Measurements from ENCODE around the gene ADAM12.

The ADAM12 gene

DNA sequence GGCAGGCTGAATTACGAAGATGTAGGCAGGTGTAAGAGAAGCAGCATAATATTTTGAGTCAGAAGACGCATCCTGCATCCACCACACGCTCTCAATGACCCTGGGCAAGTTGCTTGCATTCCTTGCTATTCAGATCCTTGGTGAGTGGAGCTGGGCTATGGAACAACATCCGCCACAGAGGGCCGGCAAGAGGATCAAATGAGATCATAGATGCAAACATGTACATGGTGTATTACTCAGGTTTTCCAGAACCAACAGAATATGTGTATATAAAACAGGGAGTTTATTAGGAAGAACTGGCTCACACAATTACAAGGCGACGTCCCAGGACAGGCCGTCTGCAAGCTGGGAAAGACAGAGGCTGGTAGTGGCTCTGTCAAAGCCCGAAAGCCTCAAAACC, 51.5 kb downstream of the ADAM12 start:
- FAIRE-seq (no peak), DNase-seq (ENCODE audit: insufficient read length) (no peak)
- TF ChIP-seq POLR2A (IDR thresholded peaks at IDR 0.05; ENCODE audit: low read depth, low read length) (no peak), TAF1 (IDR thresholded peaks at IDR 0.05; ENCODE audit: borderline replicate concordance, low read depth, low read length) (no peak), POLR2AphosphoS5 (IDR thresholded peaks at IDR 0.05; ENCODE audit: low read depth, low read length) (no peak)

DNA sequence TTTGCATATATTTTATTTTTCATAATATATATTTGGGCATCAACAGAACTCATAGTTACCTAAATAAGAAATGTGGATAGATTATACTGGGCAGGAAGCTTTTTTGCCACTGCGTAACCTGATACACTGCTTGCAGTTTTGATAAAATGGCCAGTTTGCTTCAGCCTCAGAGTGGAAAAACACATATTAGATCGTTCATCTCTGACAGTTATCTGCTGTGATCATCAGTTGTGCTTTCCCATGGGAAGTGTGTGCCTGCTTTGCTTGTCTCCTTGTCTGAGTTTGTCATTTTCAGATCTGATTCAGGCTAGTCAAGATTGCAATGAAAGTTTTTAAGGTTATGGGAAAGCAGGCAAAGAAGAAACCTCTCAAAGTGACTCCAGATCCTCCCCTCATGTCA, 54.0 kb downstream of the ADAM12 start:
- DNase-seq (ENCODE audit: insufficient read length) (no peak), FAIRE-seq (no peak)
- TF ChIP-seq POLR2A (IDR thresholded peaks at IDR 0.05; ENCODE audit: low read depth, low read length), result no peak
- TF ChIP-seq POLR2AphosphoS5 (IDR thresholded peaks at IDR 0.05; ENCODE audit: low read depth, low read length), result no peak
- no peak for TF ChIP-seq TAF1 (IDR thresholded peaks at IDR 0.05; ENCODE audit: borderline replicate concordance, low read depth, low read length)

DNA sequence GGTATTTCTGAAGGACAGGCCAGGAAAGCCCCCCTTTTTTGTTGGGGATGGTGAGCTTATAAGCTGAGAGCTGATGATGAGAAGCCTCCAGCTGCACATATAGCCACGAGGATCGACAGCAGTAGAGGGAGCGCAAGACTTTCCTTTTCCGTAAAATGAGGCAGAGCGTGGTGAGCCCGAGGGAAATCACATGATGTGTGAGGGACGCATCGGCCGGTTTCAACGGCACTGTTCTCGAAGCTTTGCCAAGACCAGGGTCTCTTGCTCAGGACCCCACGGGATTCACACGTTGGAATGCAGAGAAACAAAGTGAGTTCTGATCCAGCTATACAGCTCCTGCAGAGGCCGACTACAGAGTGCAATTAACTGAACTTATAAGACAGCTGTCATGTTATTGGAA, 55.7 kb downstream of the ADAM12 start:
- no peak for FAIRE-seq
- DNase-seq (ENCODE audit: insufficient read length), result no peak
- no peak for TF ChIP-seq POLR2A (IDR thresholded peaks at IDR 0.05; ENCODE audit: low read depth, low read length)
- no peak for TF ChIP-seq POLR2AphosphoS5 (IDR thresholded peaks at IDR 0.05; ENCODE audit: low read depth, low read length)
- no peak for TF ChIP-seq TAF1 (IDR thresholded peaks at IDR 0.05; ENCODE audit: borderline replicate concordance, low read depth, low read length)

DNA sequence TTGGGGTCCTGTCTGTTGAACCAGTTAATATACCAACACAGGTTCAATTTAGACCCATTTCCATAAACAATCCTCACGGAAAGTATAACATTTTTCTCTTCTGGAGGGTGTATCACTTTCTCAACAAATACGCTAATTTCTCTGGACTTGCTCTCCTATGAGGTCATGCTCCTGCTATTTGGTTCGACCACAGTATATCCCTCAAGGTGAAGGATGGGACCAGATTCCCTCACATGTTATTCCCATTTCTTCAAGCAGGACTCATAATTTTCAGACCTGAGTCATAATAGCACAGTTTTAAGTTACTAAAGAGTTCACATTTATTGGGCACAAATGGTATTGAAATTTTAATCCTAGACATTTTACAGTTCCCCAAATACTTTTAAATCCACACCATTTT, 57.2 kb downstream of the ADAM12 start:
- DNase-seq (ENCODE audit: insufficient read length) (no peak), FAIRE-seq (no peak)
- TF ChIP-seq TAF1 (IDR thresholded peaks at IDR 0.05; ENCODE audit: borderline replicate concordance, low read depth, low read length), result no peak

DNA sequence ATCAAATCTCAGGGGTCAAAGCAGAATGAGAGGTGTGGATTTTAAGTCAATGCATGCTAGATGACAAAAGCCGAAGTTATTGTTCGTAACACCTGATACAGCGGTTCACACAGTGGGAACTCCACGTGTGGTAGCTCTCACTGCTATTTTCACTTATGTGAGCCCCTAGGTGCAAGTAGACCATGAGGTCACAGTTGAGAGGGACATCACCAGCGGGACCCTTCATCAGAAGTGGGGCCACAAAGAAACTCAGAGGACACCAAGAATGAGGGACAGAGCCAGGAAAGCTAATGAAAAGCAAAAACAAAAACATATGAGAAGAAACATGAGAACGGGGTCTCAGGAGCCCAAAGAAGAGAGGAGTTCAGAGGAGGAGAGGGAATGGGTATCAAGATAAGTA, 63.5 kb downstream of the ADAM12 start:
- no peak for DNase-seq (ENCODE audit: insufficient read length)
- no peak for FAIRE-seq
- no peak for TF ChIP-seq POLR2AphosphoS5 (IDR thresholded peaks at IDR 0.05; ENCODE audit: low read depth, low read length)
- TF ChIP-seq POLR2A (IDR thresholded peaks at IDR 0.05; ENCODE audit: low read depth, low read length), result no peak
- TF ChIP-seq TAF1 (IDR thresholded peaks at IDR 0.05; ENCODE audit: borderline replicate concordance, low read depth, low read length), result no peak

DNA sequence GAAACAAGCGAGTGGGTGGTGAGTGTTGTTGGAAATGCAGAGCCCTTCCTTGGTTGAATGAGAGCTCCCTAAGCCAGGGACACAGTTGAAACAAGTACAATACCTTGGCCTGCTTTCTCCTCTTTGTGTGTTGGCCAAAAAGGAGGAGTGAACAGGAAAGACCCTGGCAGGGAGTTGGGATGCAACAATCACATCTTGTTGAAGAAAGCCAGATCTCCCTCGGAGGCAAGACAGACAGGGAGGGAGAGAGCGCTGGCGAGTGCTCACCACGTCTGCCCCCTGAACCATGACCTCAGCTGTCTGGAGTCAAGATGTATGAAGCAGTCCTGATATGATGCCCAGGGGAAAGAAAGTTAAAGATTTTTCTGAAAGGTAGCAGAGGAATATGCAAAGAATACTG, 66.8 kb downstream of the ADAM12 start:
- no peak for DNase-seq (ENCODE audit: insufficient read length)
- TF ChIP-seq TAF1 (IDR thresholded peaks at IDR 0.05; ENCODE audit: borderline replicate concordance, low read depth, low read length) (no peak), POLR2A (IDR thresholded peaks at IDR 0.05; ENCODE audit: low read depth, low read length) (no peak), POLR2AphosphoS5 (IDR thresholded peaks at IDR 0.05; ENCODE audit: low read depth, low read length) (no peak)
- FAIRE-seq, result no peak

DNA sequence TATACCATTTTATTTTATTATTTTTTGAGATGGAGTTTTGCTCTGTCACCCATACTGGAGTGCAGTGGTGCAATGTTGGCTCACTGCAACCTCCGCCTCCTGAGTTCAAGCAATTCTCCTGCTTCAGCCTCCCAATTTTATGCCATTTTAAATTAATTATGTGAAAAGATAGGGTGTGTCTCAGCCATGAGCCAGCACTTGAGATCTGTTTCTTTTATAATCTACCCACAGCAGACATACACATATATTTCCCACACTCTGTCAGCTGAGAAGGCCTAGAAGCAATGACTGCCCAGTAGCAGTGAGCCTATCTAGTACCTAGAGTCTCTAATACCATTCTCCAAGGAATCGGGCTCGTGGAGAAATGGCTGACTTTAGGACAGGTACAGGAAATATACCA, 70.5 kb downstream of the ADAM12 start:
- FAIRE-seq (no peak), DNase-seq (ENCODE audit: insufficient read length) (no peak)
- TF ChIP-seq TAF1 (IDR thresholded peaks at IDR 0.05; ENCODE audit: borderline replicate concordance, low read depth, low read length) (no peak), POLR2A (IDR thresholded peaks at IDR 0.05; ENCODE audit: low read depth, low read length) (no peak), POLR2AphosphoS5 (IDR thresholded peaks at IDR 0.05; ENCODE audit: low read depth, low read length) (no peak)

DNA sequence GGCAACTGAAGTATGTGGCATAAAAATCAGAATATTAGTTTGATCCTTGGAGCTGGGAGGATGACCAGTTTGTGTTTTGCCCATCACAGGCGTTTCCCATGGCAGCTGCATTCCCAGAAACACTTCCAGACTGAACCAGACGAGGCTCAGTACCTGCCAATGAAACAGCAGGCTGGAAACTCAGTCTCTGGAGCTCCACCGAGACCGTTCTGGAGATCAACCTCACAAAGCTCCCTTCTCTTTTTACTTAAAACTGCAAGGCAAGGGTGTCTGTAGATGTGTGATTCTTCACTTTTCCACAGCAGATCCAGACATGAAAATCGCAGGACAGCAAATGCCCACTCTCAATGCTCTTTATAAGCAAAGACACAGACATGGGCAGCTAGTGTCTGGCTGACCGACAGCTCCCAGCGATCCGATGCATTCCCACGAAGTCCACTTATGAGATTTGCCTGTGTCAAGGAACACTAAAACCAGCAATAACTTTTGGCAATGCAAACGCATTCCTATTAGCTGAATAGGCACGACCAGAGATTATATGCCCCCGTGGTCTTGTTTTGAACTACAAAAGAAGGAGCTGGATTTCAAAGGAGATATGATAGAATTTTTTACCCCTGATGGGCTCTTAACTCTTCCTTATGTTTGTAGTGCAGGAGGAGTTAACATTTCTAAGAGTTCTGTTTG, 72.6 kb downstream of the ADAM12 start:
- no peak for TF ChIP-seq TAF1 (IDR thresholded peaks at IDR 0.05; ENCODE audit: borderline replicate concordance, low read depth, low read length)
- TF ChIP-seq POLR2A (IDR thresholded peaks at IDR 0.05; ENCODE audit: low read depth, low read length), result no peak
- no peak for TF ChIP-seq POLR2AphosphoS5 (IDR thresholded peaks at IDR 0.05; ENCODE audit: low read depth, low read length)
- DNase-seq (ENCODE audit: insufficient read length), result no peak
- no peak for FAIRE-seq

DNA sequence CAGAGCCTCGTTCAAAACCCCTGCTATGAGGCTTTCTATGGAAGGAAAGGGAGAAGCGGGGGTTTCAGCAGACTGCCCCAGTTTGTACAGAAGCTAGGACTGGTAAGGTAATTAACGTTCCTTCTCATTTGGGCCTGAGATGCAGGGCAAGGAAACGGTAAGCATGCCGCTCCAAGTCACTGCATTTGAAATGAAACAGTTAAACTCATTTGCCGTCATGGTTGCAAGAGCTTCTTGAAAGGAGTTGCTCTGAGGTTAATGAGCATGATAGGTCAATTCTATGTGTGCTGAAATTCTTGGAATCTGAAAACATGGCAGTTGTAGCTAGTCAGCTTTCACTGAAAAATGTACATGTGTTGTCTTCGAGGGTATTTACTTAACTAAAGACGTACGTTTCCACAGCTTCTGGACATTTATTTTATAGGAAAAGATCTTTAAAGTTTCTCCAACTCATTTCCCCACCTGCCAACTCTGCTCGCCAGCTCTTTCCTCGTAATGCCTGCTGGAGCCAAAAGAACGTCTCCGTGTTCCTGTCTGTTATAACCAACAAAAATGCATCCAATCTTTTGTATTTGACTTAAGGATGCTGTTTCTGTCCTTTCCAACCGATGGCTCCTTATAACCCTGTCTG, 73.3 kb downstream of the ADAM12 start:
- DNase-seq (ENCODE audit: insufficient read length) (no peak), FAIRE-seq (no peak)
- no peak for TF ChIP-seq TAF1 (IDR thresholded peaks at IDR 0.05; ENCODE audit: borderline replicate concordance, low read depth, low read length)
- no peak for TF ChIP-seq POLR2A (IDR thresholded peaks at IDR 0.05; ENCODE audit: low read depth, low read length)
- no peak for TF ChIP-seq POLR2AphosphoS5 (IDR thresholded peaks at IDR 0.05; ENCODE audit: low read depth, low read length)

DNA sequence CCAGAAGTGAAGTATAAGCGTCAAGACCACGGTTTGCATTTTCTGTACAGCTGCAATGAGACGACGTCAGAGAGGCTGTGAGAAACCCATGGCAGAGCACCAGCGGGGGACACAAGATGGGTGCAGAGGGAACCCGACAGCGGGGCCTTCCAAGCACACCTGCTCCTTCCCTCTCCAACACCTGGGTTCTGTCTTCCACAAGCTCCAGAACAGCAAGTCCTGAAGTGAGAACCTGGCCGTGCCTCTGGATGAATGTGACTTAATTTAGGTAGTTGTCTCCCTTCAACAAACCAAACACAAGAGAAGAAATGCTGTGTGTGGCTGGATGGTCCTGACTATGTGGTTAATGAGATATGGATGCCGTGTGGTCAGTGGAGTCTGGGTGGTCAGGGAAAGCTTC, 76.1 kb downstream of the ADAM12 start:
- no peak for FAIRE-seq
- no peak for DNase-seq (ENCODE audit: insufficient read length)
- TF ChIP-seq POLR2AphosphoS5 (IDR thresholded peaks at IDR 0.05; ENCODE audit: low read depth, low read length) (no peak), POLR2A (IDR thresholded peaks at IDR 0.05; ENCODE audit: low read depth, low read length) (no peak), TAF1 (IDR thresholded peaks at IDR 0.05; ENCODE audit: borderline replicate concordance, low read depth, low read length) (no peak)

DNA sequence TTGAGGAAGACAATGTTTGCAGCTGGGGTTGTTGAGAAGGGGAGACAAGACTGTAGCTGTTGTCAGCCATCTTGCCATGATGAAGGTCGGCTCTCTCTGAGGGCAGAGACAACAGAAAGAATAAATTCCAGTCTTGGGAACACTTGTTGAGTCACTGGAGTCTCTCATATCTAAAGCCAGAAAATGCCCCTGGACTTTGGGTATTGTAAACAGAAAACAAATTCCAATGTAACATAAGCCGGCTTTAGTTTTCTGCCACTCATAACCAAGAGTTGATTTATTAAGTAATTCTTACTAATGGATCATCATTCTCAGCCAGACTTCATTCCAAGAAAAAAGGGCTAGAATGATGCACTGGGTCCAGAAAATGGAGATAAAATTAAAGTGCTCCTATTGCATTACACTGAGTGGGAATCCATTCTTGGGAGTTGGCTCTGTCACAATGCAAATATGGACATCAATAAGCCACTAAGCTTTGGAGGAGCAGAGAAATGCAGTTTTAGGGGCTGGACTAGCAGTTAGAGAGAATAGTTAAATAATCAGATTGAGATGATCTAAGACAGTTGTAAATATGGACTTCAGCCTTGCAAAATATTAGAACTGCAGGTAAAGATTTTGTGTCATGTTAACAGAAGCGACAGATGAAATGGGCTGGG, 78.9 kb downstream of the ADAM12 start:
- no peak for FAIRE-seq
- TF ChIP-seq TAF1 (IDR thresholded peaks at IDR 0.05; ENCODE audit: borderline replicate concordance, low read depth, low read length) (no peak), POLR2AphosphoS5 (IDR thresholded peaks at IDR 0.05; ENCODE audit: low read depth, low read length) (no peak), POLR2A (IDR thresholded peaks at IDR 0.05; ENCODE audit: low read depth, low read length) (no peak)
- no peak for DNase-seq (ENCODE audit: insufficient read length)
